Natural killer cell (primary cell): ENCODE results near the gene SECTM1. TPM values are rescaled to one million over a fixed set of nuclear protein-coding genes. Genes with fewer than 3 reads are reported as not detected.
A peak's percentile ranks its signal among the peaks of the same experiment; 100 is the strongest.

Experiments used
- ATAC-seq, 3 donors: fragments of 150-1000 bp in 2 of 3; fragments of 200-7000 bp in 1 of 3; cut with Tn5 transposase; 1 replicate in 1 of 3; 2 replicates in 2 of 3; pipeline ENCODE4 v1.10.0; 2021; ENCODE audit warnings: mild to moderate bottlenecking in 2 of 3, moderate library complexity in 2 of 3
- DNase-seq, 2 donors: peaks; one replicate each; pipeline versions ENCODE4 v3.0.0 to v3.0.0-alpha.2; 2013 to 2021; ENCODE audit warnings: mixed read lengths in 1 of 2
- H3K27ac ChIP-seq: one replicate; pipeline ENCODE4 v1.5.1; 2013; ENCODE audit warnings: mild to moderate bottlenecking, low read length
- H3K27me3 ChIP-seq: one replicate; pipeline ENCODE4 v1.6.1; 2013; ENCODE audit warnings: low read length; ENCODE audit not compliant: control insufficient read depth, insufficient read depth
- H3K36me3 ChIP-seq: one replicate; pipeline ENCODE4 v1.6.1; 2013; ENCODE audit warnings: low read length; ENCODE audit not compliant: control insufficient read depth, insufficient read depth
- H3K4me1 ChIP-seq: one replicate; pipeline ENCODE4 v1.6.1; 2013; ENCODE audit warnings: low read length; ENCODE audit not compliant: control insufficient read depth, insufficient read depth
- H3K4me3 ChIP-seq: one replicate; pipeline ENCODE4 v1.5.1; 2013; ENCODE audit warnings: low read length
- H3K9me3 ChIP-seq: one replicate; pipeline ENCODE4 v1.6.1; 2013; ENCODE audit warnings: low read length; ENCODE audit not compliant: control insufficient read depth, insufficient read depth
- H3K27ac Mint-ChIP-seq, 2 donors: one replicate each; pipeline ENCODE4 v1.8.0; 2022; ENCODE audit warnings: mild to moderate bottlenecking in 2 of 2, mixed read lengths in 2 of 2, moderate library complexity in 1 of 2
- H3K27me3 Mint-ChIP-seq, 2 donors: one replicate each; pipeline ENCODE4 v1.8.0; 2022; ENCODE audit warnings: low read depth in 2 of 2, mixed read lengths in 2 of 2
- H3K36me3 Mint-ChIP-seq: one replicate; pipeline ENCODE4 v1.8.0; 2022; ENCODE audit warnings: mixed read lengths
- H3K4me1 Mint-ChIP-seq, 2 donors: one replicate each; pipeline ENCODE4 v1.8.0; 2022; ENCODE audit warnings: mixed read lengths in 2 of 2
- H3K4me3 Mint-ChIP-seq: one replicate; pipeline ENCODE4 v1.8.0; 2022; ENCODE audit warnings: mild to moderate bottlenecking, moderate library complexity, mixed read lengths
- H3K9me3 Mint-ChIP-seq, 2 donors: one replicate each; pipeline ENCODE4 v1.8.0; 2022; ENCODE audit warnings: mixed read lengths in 2 of 2
- CTCF ChIP-seq: fragments of 200-600 bp; IDR thresholded peaks from one replicate; pipeline ENCODE4 v1.8.0; 2022; ENCODE audit warnings: antibody characterized with exemption
- WGBS: methylation state at CpG from one replicate; pipeline ENCODE4 v1.1.7; 2013; ENCODE audit warnings: missing lambda C conversion rate; ENCODE audit not compliant: insufficient coverage; 5-methylcytosine and 5-hydroxymethylcytosine counted together
- intact Hi-C: fragments of 100-400 bp; cut with micrococcal nuclease; formaldehyde crosslinking; loops from one replicate; pipeline ENCODE4 v1.14.2; 2022
- total RNA-seq, 4 donors: library from RNA; stranded (reverse); fragments of 120-200 nt in 1 of 4; gene quantifications; one replicate each; pipeline versions ENCODE4 v1.2.3 to v1.2.4, GENCODE V29; 2013 to 2022

The SECTM1 gene
- total RNA-seq, 3 donors from 2014 or later (not counting 1 experiment from before 2014, with no cell fraction given) = 3.6 to 11.2 (median 6.3) TPM

GRCh38 chr17:82313195-82314011, 20.2 kb downstream of the SECTM1 start:
- Mint-ChIP-seq H3K9me3 (no peaks in the 10 kb centered on the region), H3K4me3 (peak overlapping the region; percentile 55), H3K27ac (peak overlapping the region in 1 of 2 donors; percentile 26), H3K27me3 (no peaks in the 10 kb centered on the region), H3K36me3 (no peaks in the 10 kb centered on the region), H3K4me1 (peaks cover 14 to 48% of the 10 kb centered on the region in 2 donors)
- TF ChIP-seq CTCF = no peak
- 93% methylated on average over 28 of the region's 28 CpGs for WGBS
- ATAC-seq (no peak), DNase-seq (no peak)
- H3K36me3 ChIP-seq = peaks cover 17% of the 10 kb centered on the region
- no peaks in the 10 kb centered on the region for H3K9me3 ChIP-seq
- no peaks in the 10 kb centered on the region for H3K27me3 ChIP-seq
- intact Hi-C loops = no loop called here
- H3K4me3 ChIP-seq = no peak overlapping the region
- H3K4me1 ChIP-seq = peaks cover 44% of the 10 kb centered on the region
- H3K27ac ChIP-seq = no peak overlapping the region

- Mint-ChIP-seq H3K4me3 (no peak overlapping the region), H3K9me3 (no peaks in the 10 kb centered on the region), H3K27me3 (no peaks in the 10 kb centered on the region), H3K36me3 (no peaks in the 10 kb centered on the region), H3K4me1 (peaks cover 20 to 54% of the 10 kb centered on the region in 2 donors), H3K27ac (no peak overlapping the region)
- 96% methylated on average over 13 of the region's 13 CpGs for WGBS
- peaks cover 17% of the 10 kb centered on the region for H3K36me3 ChIP-seq
- H3K27me3 ChIP-seq = no peaks in the 10 kb centered on the region
- TF ChIP-seq CTCF = no peak
- H3K4me1 ChIP-seq = peaks cover 44% of the 10 kb centered on the region
- intact Hi-C loops = no loop called here
- ATAC-seq (no peak), DNase-seq (no peak)
- H3K9me3 ChIP-seq = no peaks in the 10 kb centered on the region
- H3K4me3 ChIP-seq = no peak overlapping the region
- H3K27ac ChIP-seq = no peak overlapping the region
Measured at GRCh38 chr17:82311971-82312370, 21.6 kb downstream of the SECTM1 start.

- Histone ChIP-seq H3K4me3 (no peak overlapping the region), H3K4me1 (peaks cover 44% of the 10 kb centered on the region), H3K36me3 (peaks cover 17% of the 10 kb centered on the region), H3K27ac (no peak overlapping the region), H3K9me3 (no peaks in the 10 kb centered on the region), H3K27me3 (no peaks in the 10 kb centered on the region)
- H3K27me3 Mint-ChIP-seq = no peaks in the 10 kb centered on the region
- DNase-seq (no peak), ATAC-seq (no peak)
- H3K9me3 Mint-ChIP-seq = no peaks in the 10 kb centered on the region
- H3K27ac Mint-ChIP-seq = no peak overlapping the region
- H3K4me1 Mint-ChIP-seq = peaks cover 23 to 56% of the 10 kb centered on the region in 2 donors
- intact Hi-C loops = no loop called here
- TF ChIP-seq CTCF = no peak
- WGBS = 93% methylated on average over 21 of the region's 21 CpGs
- no peaks in the 10 kb centered on the region for H3K36me3 Mint-ChIP-seq
- H3K4me3 Mint-ChIP-seq = no peak overlapping the region
Measured at GRCh38 chr17:82310877-82311276, 22.7 kb downstream of the SECTM1 start.
